HepG2 (cell line): ENCODE results near the gene EBF4. TPM values are rescaled to one million over a fixed set of nuclear protein-coding genes. Genes with fewer than 3 reads are reported as not detected.

ENCODE experiments used
- ATAC-seq: fragments of 200-7000 bp; cut with Tn5 transposase; 3 replicates; pipeline ENCODE4 v1.9.1; 2020; ENCODE audit warnings: mild to moderate bottlenecking, moderate library complexity
- BruUV-seq: library from RNA; stranded (reverse); fragments of 400-500 nt; replicated peaks from 2 replicates; lab custom pipeline; 2021; lab: Mats Ljungman, UMichigan
- CTCF ChIA-PET: fragments of 300-600 bp; formaldehyde crosslinking; extraction: SDS; loops from one replicate; lab custom pipeline; 2021; ENCODE audit warnings: low total read pairs, inconsistent platforms, low intra/inter-chr PET ratio; lab: Yijun Ruan, JAX
- POLR2A ChIA-PET: fragments of 350-600 bp; sonication (Branson Sonifier 250); formaldehyde crosslinking; loops from one replicate; lab custom pipeline; 2020; ENCODE audit warnings: antibody characterized with exemption, inconsistent platforms; lab: Yijun Ruan, JAX
- DNase-seq: peaks from one replicate; pipeline ENCODE4 v3.0.0-alpha.2; 2015; ENCODE audit warnings: low spot score
- FAIRE-seq: peaks from 3 replicates; lab custom pipeline; 2011; peaks lifted over from hg19 to GRCh38; lab: Jason Lieb, UNC
- H2AFZ ChIP-seq: one replicate; pipeline ENCODE4 v1.6.1; 2011; ENCODE audit warnings: low read length, inconsistent platforms
- H3K27ac ChIP-seq: fragments of 300-600 bp; 3 replicates; pipeline ENCODE4 v1.8.0; 2011; ENCODE audit warnings: mixed run types, mild to moderate bottlenecking, mixed read lengths, low read length, inconsistent platforms; ENCODE audit not compliant: insufficient read depth; ENCODE audit errors: extremely low read length
- H3K27me3 ChIP-seq, 2 experiments: fragments of 200-600 bp in 1 of 2; 2 replicates in 1 of 2; 3 replicates in 1 of 2; pipeline versions ENCODE4 v1.6.0 to v1.8.0; 2011; ENCODE audit warnings: low read length in 2 of 2, mild to moderate bottlenecking in 2 of 2, moderate library complexity in 2 of 2, inconsistent platforms in 1 of 2; ENCODE audit not compliant: insufficient read depth in 2 of 2, control insufficient read depth in 1 of 2
- H3K36me3 ChIP-seq, 2 experiments: fragments of 200-600 bp in 1 of 2; replicated peaks in 1 of 2; 2 replicates in 1 of 2; 3 replicates in 1 of 2; pipeline versions ENCODE4 v1.5.1 to v1.8.0; 2011; ENCODE audit warnings: low read length in 2 of 2, inconsistent platforms in 1 of 2; ENCODE audit not compliant: insufficient read depth in 2 of 2, control insufficient read depth in 1 of 2
- H3K4me1 ChIP-seq: 2 replicates; pipeline ENCODE4 v1.5.1; 2012; ENCODE audit warnings: low read length, inconsistent platforms; ENCODE audit not compliant: insufficient read depth
- H3K4me2 ChIP-seq: 2 replicates; pipeline ENCODE4 v1.6.0; 2011; ENCODE audit warnings: low read depth, low read length, inconsistent platforms
- H3K4me3 ChIP-seq, 3 experiments: fragments of 200-600 bp in 1 of 3; sonication (generic), shearing (Covaris generic) in 1 of 3; replicated peaks in 1 of 3; 2 replicates each; pipeline ENCODE4 v1.5.1; 2011 to 2016; ENCODE audit warnings: low read length in 3 of 3, inconsistent platforms in 2 of 3, low read depth in 2 of 3, mild to moderate bottlenecking in 2 of 3, control low read depth in 1 of 3, mixed read lengths in 1 of 3; ENCODE audit not compliant: insufficient read depth in 1 of 3
- H3K79me2 ChIP-seq: one replicate; pipeline ENCODE4 v1.6.1; 2011; ENCODE audit warnings: low read length, inconsistent platforms; ENCODE audit not compliant: insufficient read depth
- H3K9ac ChIP-seq: 2 replicates; pipeline ENCODE4 v1.6.0; 2011; ENCODE audit warnings: mild to moderate bottlenecking, low read depth, low read length, inconsistent platforms; ENCODE audit not compliant: insufficient read depth
- H3K9me3 ChIP-seq: 2 replicates; pipeline ENCODE4 v1.5.1; 2012; ENCODE audit warnings: mild to moderate bottlenecking, low read length
- H4K20me1 ChIP-seq: 2 replicates; pipeline ENCODE4 v1.6.0; 2011; ENCODE audit warnings: inconsistent platforms, mild to moderate bottlenecking, low read length, moderate library complexity; ENCODE audit not compliant: insufficient read depth
- MAF1 ChIP-seq: sonication (generic); formaldehyde crosslinking; IDR thresholded peaks from 2 replicates; pipeline ENCODE4 v1.5.0; 2020; ENCODE audit warnings: missing genetic modification reagents, borderline replicate concordance
- MED8 ChIP-seq: sonication (generic); formaldehyde crosslinking; IDR thresholded peaks from 2 replicates; pipeline ENCODE4 v1.8.1; 2023; ENCODE audit warnings: mild to moderate bottlenecking, missing genetic modification reagents; ENCODE audit not compliant: insufficient replicate concordance
- PCBP1 ChIP-seq: fragments of 200-400 bp; formaldehyde crosslinking; IDR thresholded peaks from 2 replicates; pipeline ENCODE4 v1.6.1; 2017; ENCODE audit warnings: mild to moderate bottlenecking, low read depth, low read length, borderline replicate concordance
- PHF21A ChIP-seq: sonication (generic); formaldehyde crosslinking; IDR thresholded peaks from 2 replicates; pipeline ENCODE4 v1.5.0; 2020; ENCODE audit warnings: mild to moderate bottlenecking, missing genetic modification reagents
- TBX2 ChIP-seq: sonication (generic); formaldehyde crosslinking; IDR thresholded peaks from 2 replicates; pipeline ENCODE4 v1.5.0; 2020; ENCODE audit warnings: missing genetic modification reagents, mild to moderate bottlenecking, borderline replicate concordance
- ZNF17 ChIP-seq: sonication (generic); formaldehyde crosslinking; IDR thresholded peaks from 2 replicates; pipeline ENCODE4 v1.5.0; 2020; ENCODE audit warnings: mild to moderate bottlenecking, missing genetic modification reagents
- ZNF234 ChIP-seq: sonication (generic); formaldehyde crosslinking; conservative IDR thresholded peaks from 2 replicates; pipeline ENCODE4 v1.5.1; 2020; ENCODE audit warnings: mild to moderate bottlenecking, missing genetic modification reagents
- ZNF335 ChIP-seq: sonication (generic); formaldehyde crosslinking; IDR thresholded peaks from 2 replicates; pipeline ENCODE4 v1.4.0; 2020; ENCODE audit warnings: missing genetic modification reagents
- ZNF431 ChIP-seq: sonication (generic); formaldehyde crosslinking; IDR thresholded peaks from 2 replicates; pipeline ENCODE4 v1.9.0; 2022; ENCODE audit warnings: missing genetic modification reagents, low read depth, mild to moderate bottlenecking, borderline replicate concordance
- ZNF446 ChIP-seq: sonication (generic); formaldehyde crosslinking; IDR thresholded peaks from 2 replicates; pipeline ENCODE4 v1.5.0; 2020; ENCODE audit warnings: mild to moderate bottlenecking, missing genetic modification reagents
- ZNF703 ChIP-seq: sonication (generic); formaldehyde crosslinking; IDR thresholded peaks from 2 replicates; pipeline ENCODE4 v1.5.1; 2020; ENCODE audit warnings: missing genetic modification reagents, mild to moderate bottlenecking, moderate library complexity, borderline replicate concordance
- ZNF737 ChIP-seq: sonication (generic); formaldehyde crosslinking; IDR thresholded peaks from 2 replicates; pipeline ENCODE4 v1.5.0; 2020; ENCODE audit warnings: missing genetic modification reagents, mild to moderate bottlenecking, borderline replicate concordance
- ZSCAN30 ChIP-seq: sonication (generic); formaldehyde crosslinking; IDR thresholded peaks from 2 replicates; pipeline ENCODE4 v1.5.0; 2020; ENCODE audit warnings: mild to moderate bottlenecking, missing genetic modification reagents
- WGBS: methylation state at CpG from one replicate; pipeline ENCODE4 v1.1.6; 2017; ENCODE audit warnings: low lambda C conversion rate; 5-methylcytosine and 5-hydroxymethylcytosine counted together
- in situ Hi-C: cut with HindIII; loops from 2 replicates; pipeline ENCODE4 v1.10.0; 2017; ENCODE audit warnings: low pct_unique_long_range_greater_than_20kb; ENCODE audit not compliant: extremely low pct_ligation_motif_present
- intact Hi-C: fragments of 100-400 bp; cut with micrococcal nuclease; formaldehyde crosslinking; loops from one replicate; pipeline ENCODE4 v1.10.0; 2022; ENCODE audit not compliant: unreplicated experiment
- polyA plus RNA-seq, 8 experiments: library from polyadenylated mRNA; depleted of rRNA in 3 of 8; stranded (reverse) in 7 of 8; unstranded in 1 of 8; fragments of >200 nt; fragmentation: Illumina TruSeq in 4 of 8; extraction: Trizol in 4 of 8; gene quantifications; 2 replicates each; pipeline versions ENCODE4 v1.2.1 to v1.2.3, GENCODE V29; 2011 to 2016; ENCODE audit warnings: low read depth in 4 of 8, missing spikeins in 1 of 8, mixed read lengths in 1 of 8; ENCODE audit not compliant: insufficient read depth in 1 of 8
- total RNA-seq, 5 experiments: library from RNA; depleted of rRNA; stranded (reverse); fragments of >200 nt; fragmentation: Illumina TruSeq; extraction: Trizol; gene quantifications; 2 replicates each; pipeline ENCODE4 v1.2.3, GENCODE V29; 2016; ENCODE audit warnings: low read depth in 1 of 5
- TF ChIP-seq, protein P1 (sequence below): sonication (generic); IDR thresholded peaks from 2 replicates; pipeline ENCODE4 v1.6.1; 2016; ENCODE audit warnings: low read depth, borderline replicate concordance
- TF ChIP-seq, protein P2 (sequence below): sonication (generic); formaldehyde crosslinking; IDR thresholded peaks from 2 replicates; pipeline ENCODE4 v1.8.0; 2022; ENCODE audit warnings: mild to moderate bottlenecking, missing genetic modification reagents, moderate library complexity
- TF ChIP-seq, protein P3 (sequence below): sonication (generic); formaldehyde crosslinking; IDR thresholded peaks from 2 replicates; pipeline ENCODE4 v1.8.0; 2022; ENCODE audit warnings: mild to moderate bottlenecking, missing genetic modification reagents, moderate library complexity
- TF ChIP-seq, protein P4 (sequence below): sonication (generic); formaldehyde crosslinking; IDR thresholded peaks from 2 replicates; pipeline ENCODE4 v1.8.1; 2022; ENCODE audit warnings: low read depth, mild to moderate bottlenecking, missing genetic modification reagents

The EBF4 gene
- total and polyA plus RNA-seq, 2 of the 13 experiments (the other 11 are each of a cell fraction or from before 2014, with no cell fraction given): 0.84 to 2.2 TPM

DNA sequence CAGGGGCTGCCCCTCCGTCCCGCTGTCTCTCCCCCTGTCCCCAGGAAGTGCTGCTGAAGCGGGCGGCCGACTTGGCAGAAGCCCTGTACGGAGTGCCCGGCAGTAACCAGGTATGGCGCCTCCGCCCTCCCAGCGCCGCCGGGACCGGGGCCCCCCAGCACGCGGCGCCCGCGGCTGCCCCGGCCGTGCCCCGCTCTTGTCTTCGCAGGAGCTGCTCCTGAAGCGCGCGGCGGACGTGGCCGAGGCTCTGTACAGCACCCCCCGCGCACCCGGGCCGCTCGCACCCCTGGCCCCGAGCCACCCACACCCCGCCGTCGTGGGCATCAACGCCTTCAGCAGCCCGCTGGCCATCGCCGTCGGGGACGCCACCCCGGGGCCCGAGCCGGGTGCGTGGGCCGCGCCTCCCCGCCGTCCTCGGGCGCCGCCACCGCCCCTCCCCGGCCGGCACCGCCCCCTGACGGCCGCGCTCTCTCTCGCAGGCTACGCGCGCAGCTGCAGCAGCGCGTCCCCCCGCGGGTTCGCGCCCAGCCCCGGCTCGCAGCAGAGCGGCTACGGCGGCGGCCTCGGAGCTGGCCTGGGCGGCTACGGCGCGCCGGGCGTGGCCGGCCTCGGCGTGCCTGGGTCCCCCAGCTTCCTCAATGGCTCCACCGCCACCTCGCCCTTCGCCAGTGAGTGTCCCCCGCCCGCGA is 59.4 kb downstream of the EBF4 start:
- Histone ChIP-seq H3K79me2 (no peaks in the 10 kb centered on the region), H3K4me3 (peak overlapping the region; percentile 60 to 79 (median 67)), H3K9ac (peak overlapping the region; percentile 20; the same call in 1 of the 2 replicates), H3K4me1 (peaks cover 41% of the 10 kb centered on the region), H3K27ac (no peak overlapping the region), H3K36me3 (no peaks in the 10 kb centered on the region), H3K4me2 (peak overlapping the region; percentile 93), H4K20me1 (0 out of 2 replicates have a peak, but pooled peaks cover 3% of the 10 kb centered on the region), H3K9me3 (no peaks in the 10 kb centered on the region), H3K27me3 (peaks cover 15 to 80% of the 10 kb centered on the region in 2 experiments), H2AFZ (no peak overlapping the region)
- no peak for DNase-seq
- intact Hi-C loops: loop anchor here (5.0 kb wide), 1 partner anchor 40 kb away; no protein-coding TSS in a partner anchor
- ChIA-PET CTCF (interaction anchor here (1.9 to 2.2 kb wide), 2 partner anchors 39 to 64 kb away, joined by 5 to 7 read pairs; no protein-coding TSS in a partner anchor), POLR2A (interaction anchor here (0.7 to 1.5 kb wide), 3 partner anchors 21 to 100 kb away, joined by 3 to 5 read pairs (median 3); partner anchors contain the start of genes NOP56, PCED1A and VPS16)
- no TSS peak for BruUV-seq
- in situ Hi-C loops: loop anchor here (5.0 to 10.0 kb wide), 2 partner anchors 65 to 93 kb away; partner anchors contain the start of genes PCED1A and VPS16
- ATAC-seq: peak; percentile 48
- no peak for FAIRE-seq
- WGBS: under 1% methylated on average over 52 of the region's 93 CpGs
- TF ChIP-seq ZNF737 (CRISPR knock-in tag) (no peak), MED8 (CRISPR knock-in tag) (no peak), ZNF335 (CRISPR knock-in tag) (no peak), ZSCAN30 (CRISPR knock-in tag) (no peak), ZNF234 (CRISPR knock-in tag) (no peak), PHF21A (CRISPR knock-in tag) (no peak), ZNF17 (CRISPR knock-in tag) (no peak), ZNF703 (CRISPR knock-in tag) (no peak), PCBP1 (peak; percentile 77; the same call in 1 of the 2 replicates), ZNF446 (CRISPR knock-in tag) (peak; percentile 65; the same call in 1 of the 2 replicates), MAF1 (no peak), ZNF431 (no peak; the same call in 1 of the 2 replicates), TBX2 (CRISPR knock-in tag) (no peak)
- TF ChIP-seq, protein P1, sequence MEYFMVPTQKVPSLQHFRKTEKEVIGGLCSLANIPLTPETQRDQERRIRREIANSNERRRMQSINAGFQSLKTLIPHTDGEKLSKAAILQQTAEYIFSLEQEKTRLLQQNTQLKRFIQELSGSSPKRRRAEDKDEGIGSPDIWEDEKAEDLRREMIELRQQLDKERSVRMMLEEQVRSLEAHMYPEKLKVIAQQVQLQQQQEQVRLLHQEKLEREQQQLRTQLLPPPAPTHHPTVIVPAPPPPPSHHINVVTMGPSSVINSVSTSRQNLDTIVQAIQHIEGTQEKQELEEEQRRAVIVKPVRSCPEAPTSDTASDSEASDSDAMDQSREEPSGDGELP: peak; percentile 8; the same call in 1 of the 2 replicates
- TF ChIP-seq, protein P2, sequence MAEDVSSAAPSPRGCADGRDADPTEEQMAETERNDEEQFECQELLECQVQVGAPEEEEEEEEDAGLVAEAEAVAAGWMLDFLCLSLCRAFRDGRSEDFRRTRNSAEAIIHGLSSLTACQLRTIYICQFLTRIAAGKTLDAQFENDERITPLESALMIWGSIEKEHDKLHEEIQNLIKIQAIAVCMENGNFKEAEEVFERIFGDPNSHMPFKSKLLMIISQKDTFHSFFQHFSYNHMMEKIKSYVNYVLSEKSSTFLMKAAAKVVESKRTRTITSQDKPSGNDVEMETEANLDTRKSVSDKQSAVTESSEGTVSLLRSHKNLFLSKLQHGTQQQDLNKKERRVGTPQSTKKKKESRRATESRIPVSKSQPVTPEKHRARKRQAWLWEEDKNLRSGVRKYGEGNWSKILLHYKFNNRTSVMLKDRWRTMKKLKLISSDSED (CRISPR knock-in tag): 0 out of 2 replicates have a peak, but pooled peaks have one; percentile 46
- TF ChIP-seq, protein P3, sequence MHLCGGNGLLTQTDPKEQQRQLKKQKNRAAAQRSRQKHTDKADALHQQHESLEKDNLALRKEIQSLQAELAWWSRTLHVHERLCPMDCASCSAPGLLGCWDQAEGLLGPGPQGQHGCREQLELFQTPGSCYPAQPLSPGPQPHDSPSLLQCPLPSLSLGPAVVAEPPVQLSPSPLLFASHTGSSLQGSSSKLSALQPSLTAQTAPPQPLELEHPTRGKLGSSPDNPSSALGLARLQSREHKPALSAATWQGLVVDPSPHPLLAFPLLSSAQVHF: no peak
- TF ChIP-seq, protein P4, sequence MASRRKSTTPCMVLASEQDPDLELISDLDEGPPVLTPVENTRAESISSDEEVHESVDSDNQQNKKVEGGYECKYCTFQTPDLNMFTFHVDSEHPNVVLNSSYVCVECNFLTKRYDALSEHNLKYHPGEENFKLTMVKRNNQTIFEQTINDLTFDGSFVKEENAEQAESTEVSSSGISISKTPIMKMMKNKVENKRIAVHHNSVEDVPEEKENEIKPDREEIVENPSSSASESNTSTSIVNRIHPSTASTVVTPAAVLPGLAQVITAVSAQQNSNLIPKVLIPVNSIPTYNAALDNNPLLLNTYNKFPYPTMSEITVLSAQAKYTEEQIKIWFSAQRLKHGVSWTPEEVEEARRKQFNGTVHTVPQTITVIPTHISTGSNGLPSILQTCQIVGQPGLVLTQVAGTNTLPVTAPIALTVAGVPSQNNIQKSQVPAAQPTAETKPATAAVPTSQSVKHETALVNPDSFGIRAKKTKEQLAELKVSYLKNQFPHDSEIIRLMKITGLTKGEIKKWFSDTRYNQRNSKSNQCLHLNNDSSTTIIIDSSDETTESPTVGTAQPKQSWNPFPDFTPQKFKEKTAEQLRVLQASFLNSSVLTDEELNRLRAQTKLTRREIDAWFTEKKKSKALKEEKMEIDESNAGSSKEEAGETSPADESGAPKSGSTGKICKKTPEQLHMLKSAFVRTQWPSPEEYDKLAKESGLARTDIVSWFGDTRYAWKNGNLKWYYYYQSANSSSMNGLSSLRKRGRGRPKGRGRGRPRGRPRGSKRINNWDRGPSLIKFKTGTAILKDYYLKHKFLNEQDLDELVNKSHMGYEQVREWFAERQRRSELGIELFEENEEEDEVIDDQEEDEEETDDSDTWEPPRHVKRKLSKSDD (CRISPR knock-in tag): 0 out of 2 replicates have a peak, but pooled peaks have one; percentile 32
